Myocyte (in vitro differentiated cells): Measurements from ENCODE around the gene ADAM8. TPM values are rescaled to one million over a fixed set of nuclear protein-coding genes. Genes with fewer than 3 reads are reported as not detected.
A peak's percentile ranks its signal among the peaks of the same experiment; 100 is the strongest.

Experiments used
- DNase-seq: peaks from one replicate; pipeline ENCODE4 v3.0.0-alpha.2; 2012; ENCODE audit warnings: low read depth
- total RNA-seq: library from RNA; depleted of rRNA; stranded (reverse); fragments of >200 nt; gene quantifications from 2 replicates; pipeline ENCODE4 v1.2.3, GENCODE V29; 2014

ADAM8 gene
- total RNA-seq, 1 donor from 2014 or later = 1.5 TPM

GRCh38 chr10:133251388-133252222, 25.1 kb downstream of the ADAM8 start:
- DNase-seq = peak; percentile 54

- DNase-seq = no peak
Measured at GRCh38 chr10:133249975-133250754, 26.5 kb downstream of the ADAM8 start.

- DNase-seq = no peak
Measured at GRCh38 chr10:133249094-133249780, 27.4 kb downstream of the ADAM8 start.

- no peak for DNase-seq
Measured at GRCh38 chr10:133248334-133248715, 28.3 kb downstream of the ADAM8 start.

- DNase-seq = no peak
Measured at GRCh38 chr10:133247681-133248333, 28.9 kb downstream of the ADAM8 start.

GRCh38 chr10:133246236-133246626, 30.4 kb downstream of the ADAM8 start:
- DNase-seq = no peak

- no peak for DNase-seq
Measured at GRCh38 chr10:133245439-133246235, 31.0 kb downstream of the ADAM8 start.

GRCh38 chr10:133243593-133243992, 33.1 kb downstream of the ADAM8 start:
- no peak for DNase-seq

- no peak for DNase-seq
Measured at GRCh38 chr10:133242611-133243356, 33.9 kb downstream of the ADAM8 start.

- no peak for DNase-seq
Measured at GRCh38 chr10:133241501-133242205, 35.0 kb downstream of the ADAM8 start.

GRCh38 chr10:133239990-133240389, 36.7 kb downstream of the ADAM8 start:
- no peak for DNase-seq

- DNase-seq = no peak
Measured at GRCh38 chr10:133238466-133238804, 38.2 kb downstream of the ADAM8 start.

- DNase-seq = no peak
Measured at GRCh38 chr10:133237588-133238465, 38.8 kb downstream of the ADAM8 start, which contains the start of gene VENTX. VENTX (plus strand) TSS chr10:133237855; CDS start chr10:133237915, 60 bp downstream.

GRCh38 chr10:133237241-133237587, 39.5 kb downstream of the ADAM8 start:
- no peak for DNase-seq

- no peak for DNase-seq
Measured at GRCh38 chr10:133236401-133237240, 40.0 kb downstream of the ADAM8 start.

- no peak for DNase-seq
Measured at GRCh38 chr10:133235932-133236331, 40.7 kb downstream of the ADAM8 start.

- DNase-seq = no peak
Measured at GRCh38 chr10:133235265-133235855, 41.3 kb downstream of the ADAM8 start.
